A673 (cell line): ENCODE results near the gene CNNM4. TPM values are rescaled to one million over a fixed set of nuclear protein-coding genes. Genes with fewer than 3 reads are reported as not detected.

ENCODE experiments used
- BruUV-seq: library from RNA; stranded (reverse); fragments of 400-500 nt; replicated peaks from 2 replicates; lab custom pipeline; 2021; lab: Mats Ljungman, UMichigan
- CTCF ChIA-PET: fragments of 300-600 bp; sonication (Branson Sonifier 250); formaldehyde crosslinking; loops from one replicate; lab custom pipeline; 2022; ENCODE audit warnings: antibody characterized with exemption; lab: Charles Lee
- POLR2A ChIA-PET: fragments of 300-600 bp; sonication (Branson Sonifier 250); formaldehyde crosslinking; loops from one replicate; lab custom pipeline; 2022; ENCODE audit warnings: antibody characterized with exemption; ENCODE audit not compliant: low non-redundant PET; lab: Charles Lee
- DNase-seq: peaks from one replicate; pipeline ENCODE4 v3.0.0-alpha.2; 2015; ENCODE audit warnings: low spot score
- H3K27ac ChIP-seq: fragments of 200-600 bp; sonication (generic); 2 replicates; pipeline ENCODE4 v1.5.1; 2016; ENCODE audit warnings: mixed run types, low read depth, mild to moderate bottlenecking, mixed read lengths, antibody characterized with exemption, low read length; ENCODE audit not compliant: poor library complexity, severe bottlenecking
- H3K27me3 ChIP-seq: fragments of 200-600 bp; sonication (generic); replicated peaks from 2 replicates; pipeline ENCODE4 v1.6.1; 2017; ENCODE audit warnings: mixed run types, low read depth, mild to moderate bottlenecking, mixed read lengths, antibody characterized with exemption, low read length; ENCODE audit not compliant: insufficient read depth, poor library complexity
- H3K36me3 ChIP-seq: fragments of 200-600 bp; sonication (generic); 2 replicates; pipeline ENCODE4 v1.6.1; 2016; ENCODE audit warnings: mixed run types, mild to moderate bottlenecking, mixed read lengths, antibody characterized with exemption, low read length; ENCODE audit not compliant: insufficient read depth, poor library complexity, severe bottlenecking
- H3K4me1 ChIP-seq: fragments of 200-600 bp; sonication (generic); 2 replicates; pipeline ENCODE4 v1.6.1; 2017; ENCODE audit warnings: mixed run types, mild to moderate bottlenecking, mixed read lengths, antibody characterized with exemption, low read length; ENCODE audit not compliant: insufficient read depth, poor library complexity, severe bottlenecking
- H3K4me3 ChIP-seq: fragments of 200-600 bp; sonication (generic); 2 replicates; pipeline ENCODE4 v1.5.1; 2016; ENCODE audit warnings: low read depth, mixed run types, mild to moderate bottlenecking, mixed read lengths, low read length; ENCODE audit not compliant: poor library complexity, severe bottlenecking
- H3K9me3 ChIP-seq: fragments of 200-600 bp; sonication (generic); 2 replicates; pipeline ENCODE4 v1.6.1; 2016; ENCODE audit warnings: mixed run types, low read depth, mild to moderate bottlenecking, mixed read lengths, antibody characterized with exemption, low read length; ENCODE audit not compliant: poor library complexity, severe bottlenecking
- EZH2 ChIP-seq: fragments of 200-600 bp; sonication (generic); IDR thresholded peaks from 2 replicates; pipeline ENCODE4 v1.6.1; 2017; ENCODE audit warnings: borderline replicate concordance, low read depth, mild to moderate bottlenecking, mixed read lengths, antibody characterized with exemption, low read length; ENCODE audit not compliant: poor library complexity, severe bottlenecking
- intact Hi-C: fragments of 100-400 bp; cut with micrococcal nuclease; formaldehyde crosslinking; loops from one replicate; pipeline ENCODE4 v1.10.0; 2022; ENCODE audit not compliant: unreplicated experiment
- total RNA-seq: library from RNA; stranded (reverse); gene quantifications from 2 replicates; pipeline ENCODE4 v1.2.3, GENCODE V29; 2021
- TF ChIP-seq, protein P1 (sequence below): fragments of 300-800, 200-600 bp; sonication (generic); conservative IDR thresholded peaks from 2 replicates; pipeline ENCODE4 v1.5.1; 2017; ENCODE audit warnings: low read depth, mild to moderate bottlenecking, antibody characterized with exemption, low read length, moderate library complexity, mixed read lengths

Gene CNNM4
- total RNA-seq, 1 experiment from 2014 or later: 16.3 TPM

DNA sequence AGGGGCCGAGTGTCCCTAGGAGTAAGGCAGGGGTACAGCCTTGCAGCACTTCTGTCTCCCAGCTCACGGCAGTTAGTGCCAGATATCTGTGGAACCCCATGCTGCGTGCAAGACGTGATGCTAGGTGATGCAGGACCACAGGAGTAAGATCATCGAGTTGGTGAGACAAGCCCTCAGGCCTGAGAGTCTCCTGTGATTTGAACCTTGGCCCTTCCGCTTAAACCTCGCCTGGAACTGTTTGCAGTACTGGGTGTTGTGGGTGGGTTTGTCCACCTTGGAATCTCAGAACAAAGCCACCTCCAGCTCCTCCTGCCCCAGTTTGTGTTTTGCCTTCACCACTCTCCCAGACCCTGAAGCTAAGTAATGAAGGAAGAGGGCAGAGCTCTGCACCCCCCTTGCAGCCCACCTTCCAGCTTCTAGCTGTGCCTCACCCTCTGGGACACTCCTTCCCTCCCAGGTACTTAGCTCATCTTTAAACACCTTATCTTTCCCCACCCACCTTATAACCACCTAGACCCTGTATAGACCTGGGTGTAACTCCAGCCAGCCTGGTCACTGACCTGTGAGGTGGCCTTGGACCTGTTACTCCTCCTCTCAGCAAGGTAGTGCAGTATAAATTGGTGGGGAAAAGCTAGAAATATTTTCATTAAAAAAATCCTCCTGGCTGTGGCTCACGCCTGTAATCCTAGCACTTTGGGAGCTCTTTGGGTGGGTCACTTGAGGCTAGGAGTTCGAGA, 6.6 kb downstream of the CNNM4 start:
- ChIA-PET CTCF (no interaction called here), POLR2A (interaction anchor here (0.5 kb wide), 1 partner anchor 89 kb away, joined by 4 read pairs; no protein-coding TSS in a partner anchor)
- H3K4me1 ChIP-seq: peaks cover 8% of the 10 kb centered on the region
- intact Hi-C loops: loop anchor here (10.0 kb wide), 1 partner anchor 163 kb away; no protein-coding TSS in a partner anchor
- TF ChIP-seq, protein P1, sequence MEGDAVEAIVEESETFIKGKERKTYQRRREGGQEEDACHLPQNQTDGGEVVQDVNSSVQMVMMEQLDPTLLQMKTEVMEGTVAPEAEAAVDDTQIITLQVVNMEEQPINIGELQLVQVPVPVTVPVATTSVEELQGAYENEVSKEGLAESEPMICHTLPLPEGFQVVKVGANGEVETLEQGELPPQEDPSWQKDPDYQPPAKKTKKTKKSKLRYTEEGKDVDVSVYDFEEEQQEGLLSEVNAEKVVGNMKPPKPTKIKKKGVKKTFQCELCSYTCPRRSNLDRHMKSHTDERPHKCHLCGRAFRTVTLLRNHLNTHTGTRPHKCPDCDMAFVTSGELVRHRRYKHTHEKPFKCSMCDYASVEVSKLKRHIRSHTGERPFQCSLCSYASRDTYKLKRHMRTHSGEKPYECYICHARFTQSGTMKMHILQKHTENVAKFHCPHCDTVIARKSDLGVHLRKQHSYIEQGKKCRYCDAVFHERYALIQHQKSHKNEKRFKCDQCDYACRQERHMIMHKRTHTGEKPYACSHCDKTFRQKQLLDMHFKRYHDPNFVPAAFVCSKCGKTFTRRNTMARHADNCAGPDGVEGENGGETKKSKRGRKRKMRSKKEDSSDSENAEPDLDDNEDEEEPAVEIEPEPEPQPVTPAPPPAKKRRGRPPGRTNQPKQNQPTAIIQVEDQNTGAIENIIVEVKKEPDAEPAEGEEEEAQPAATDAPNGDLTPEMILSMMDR: no peak
- no peak for TF ChIP-seq EZH2
- no peak overlapping the region for H3K27ac ChIP-seq
- no peaks in the 10 kb centered on the region for H3K36me3 ChIP-seq
- BruUV-seq: no TSS peak
- H3K9me3 ChIP-seq: no peaks in the 10 kb centered on the region
- no peaks in the 10 kb centered on the region for H3K27me3 ChIP-seq
- H3K4me3 ChIP-seq: no peak overlapping the region
- no peak for DNase-seq

- ChIA-PET POLR2A (interaction anchor here (0.5 kb wide), 1 partner anchor 90 kb away, joined by 4 read pairs; no protein-coding TSS in a partner anchor), CTCF (no interaction called here)
- H3K27ac ChIP-seq: no peak overlapping the region
- H3K27me3 ChIP-seq: no peaks in the 10 kb centered on the region
- no TSS peak for BruUV-seq
- DNase-seq: no peak
- peaks cover 6% of the 10 kb centered on the region for H3K4me1 ChIP-seq
- no peak for TF ChIP-seq EZH2
- TF ChIP-seq, protein P1: no peak
- intact Hi-C loops: loop anchor here (10.0 kb wide), 1 partner anchor 163 kb away; no protein-coding TSS in a partner anchor
- no peaks in the 10 kb centered on the region for H3K36me3 ChIP-seq
- H3K4me3 ChIP-seq: no peak overlapping the region
- H3K9me3 ChIP-seq: no peaks in the 10 kb centered on the region
Observed at GRCh38 chr2:96768083-96768561, 7.4 kb downstream of the CNNM4 start.

DNA sequence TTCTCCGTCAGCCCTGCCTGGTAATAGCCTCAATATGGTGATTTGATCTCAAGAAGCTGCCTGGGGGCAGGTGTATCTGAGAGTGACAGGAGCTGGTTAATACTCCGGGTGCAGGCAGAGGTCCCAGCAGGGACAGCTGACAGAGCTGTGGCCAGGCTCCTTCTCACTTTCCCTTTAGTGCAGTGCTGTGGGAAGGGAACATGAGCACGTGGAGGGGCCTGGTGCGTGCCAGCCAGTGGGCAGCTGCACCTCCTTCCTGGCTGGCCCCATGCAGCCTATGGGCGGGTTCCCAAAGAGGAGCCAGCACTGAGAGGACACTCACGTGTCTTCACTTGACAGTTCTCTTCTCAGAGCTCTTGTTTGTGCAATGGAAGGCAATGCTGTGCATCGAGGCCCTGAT, 9.1 kb downstream of the CNNM4 start:
- no peak for DNase-seq
- H3K27me3 ChIP-seq: no peaks in the 10 kb centered on the region
- ChIA-PET POLR2A (no interaction called here), CTCF (no interaction called here)
- no peak overlapping the region for H3K27ac ChIP-seq
- TF ChIP-seq, protein P1: no peak
- TF ChIP-seq EZH2: no peak
- H3K9me3 ChIP-seq: no peaks in the 10 kb centered on the region
- no peak overlapping the region for H3K4me3 ChIP-seq
- intact Hi-C loops: loop anchor here (10.0 kb wide), 1 partner anchor 165 kb away; no protein-coding TSS in a partner anchor
- no TSS peak for BruUV-seq
- no peaks in the 10 kb centered on the region for H3K36me3 ChIP-seq
- H3K4me1 ChIP-seq: peaks cover under 1% of the 10 kb centered on the region
